Lung (tissue), 12 donors: ENCODE results near the gene DDX31. TPM values are rescaled to one million over a fixed set of nuclear protein-coding genes. Genes with fewer than 3 reads are reported as not detected.
A peak's percentile ranks its signal among the peaks of the same experiment; 100 is the strongest.

ENCODE experiments used
- ATAC-seq: fragments of 200-7000 bp; cut with Tn5 transposase; one replicate; pipeline ENCODE4 v1.9.1; 2020; ENCODE audit warnings: moderate number of reproducible peaks; ENCODE audit not compliant: insufficient read depth, low FRiP score
- DNase-seq, 3 donors: peaks; one replicate each; pipeline ENCODE4 v3.0.0-alpha.2; 2013 to 2017
- H3K27ac ChIP-seq, 2 donors: one replicate each; pipeline ENCODE4 v1.5.1; 2013; ENCODE audit warnings: mild to moderate bottlenecking in 2 of 2, moderate library complexity in 2 of 2, control low read depth in 1 of 2, inconsistent platforms in 1 of 2, low read depth in 1 of 2, low read length in 1 of 2
- H3K27me3 ChIP-seq, 3 donors: one replicate each; pipeline ENCODE4 v1.5.1; 2013; ENCODE audit warnings: low read length in 2 of 3; ENCODE audit not compliant: control insufficient read depth in 3 of 3, insufficient read depth in 3 of 3
- H3K36me3 ChIP-seq, 4 donors: one replicate each; pipeline ENCODE4 v1.5.1; 2013; ENCODE audit warnings: low read length in 4 of 4, mild to moderate bottlenecking in 1 of 4, moderate library complexity in 1 of 4; ENCODE audit not compliant: control insufficient read depth in 4 of 4, insufficient read depth in 4 of 4
- H3K4me1 ChIP-seq, 5 donors: one replicate each; pipeline ENCODE4 v1.5.1; 2013; ENCODE audit warnings: low read length in 5 of 5, mild to moderate bottlenecking in 2 of 5, moderate library complexity in 1 of 5; ENCODE audit not compliant: control insufficient read depth in 5 of 5, insufficient read depth in 5 of 5
- H3K4me3 ChIP-seq: one replicate; pipeline ENCODE4 v1.5.1; 2013; ENCODE audit warnings: mild to moderate bottlenecking, control low read depth, moderate library complexity
- H3K9ac ChIP-seq, 2 donors: one replicate each; pipeline ENCODE4 v1.5.1; 2013; ENCODE audit warnings: low read length in 2 of 2, control low read depth in 1 of 2; ENCODE audit not compliant: insufficient read depth in 1 of 2
- H3K9me3 ChIP-seq, 4 donors: one replicate each; pipeline ENCODE4 v1.5.1; 2013; ENCODE audit warnings: low read length in 3 of 4, mild to moderate bottlenecking in 1 of 4, moderate library complexity in 1 of 4; ENCODE audit not compliant: control insufficient read depth in 4 of 4, insufficient read depth in 3 of 4
- WGBS, 2 donors: extraction: QIAGEN DNeasy Blood & Tissue Kit; methylation state at CpG; one replicate each; pipeline ENCODE4 v1.1.7; 2013; 5-methylcytosine and 5-hydroxymethylcytosine counted together
- polyA plus RNA-seq, 2 donors: library from polyadenylated mRNA; stranded (reverse); fragments of 200-250 nt; gene quantifications; one replicate each; pipeline ENCODE4 v1.2.1, GENCODE V29; 2013
- total RNA-seq, 2 donors: library from RNA; depleted of rRNA in 1 of 2; stranded (reverse); fragments of >200 nt in 1 of 2; gene quantifications; one replicate each; pipeline ENCODE4 v1.2.1, GENCODE V29; 2014 to 2021
- TF ChIP-seq, protein P1 (sequence below): IDR thresholded peaks from 2 replicates; pipeline ENCODE4 v1.5.1; 2012; ENCODE audit warnings: mild to moderate bottlenecking; ENCODE audit errors: control extremely low read depth, extremely low read depth
- donor health status: control.
- donor health status: control.
- donor health status: Bipolar disorder and iron deficiency.
- donor health status: healthy.
- donor health status: DM: yes; HTN: yes; CAD: no.

The DDX31 gene
- total and polyA plus RNA-seq, 4 donors, result 8.1 to 14.8 (median 11.7) TPM

DNA sequence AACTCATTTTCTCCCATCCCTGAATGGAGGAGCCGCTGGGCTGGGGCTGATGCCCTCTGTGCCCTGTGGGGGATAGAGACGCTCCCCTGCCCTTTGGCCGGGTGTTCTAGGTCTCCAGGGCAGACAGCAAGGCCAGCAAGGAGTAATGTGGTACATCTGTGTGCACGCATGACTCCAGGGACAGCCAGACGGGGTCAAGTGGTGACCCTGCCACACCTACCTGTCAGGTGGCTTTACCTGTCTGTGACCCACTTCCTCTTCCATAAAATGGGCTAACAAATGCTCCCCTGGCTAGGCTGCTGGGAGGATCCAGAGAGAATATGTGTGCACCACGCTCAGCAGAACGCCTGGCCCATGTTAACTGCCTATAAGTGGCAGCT, 122.7 kb downstream of the DDX31 start:
- no peak overlapping the region for H3K4me3 ChIP-seq
- H3K4me1 ChIP-seq, result peaks cover 0 to 13% (median 2%) of the 10 kb centered on the region in 5 donors
- H3K9ac ChIP-seq, result no peak overlapping the region
- H3K27me3 ChIP-seq, result no peaks in the 10 kb centered on the region
- no peak overlapping the region for H3K27ac ChIP-seq
- no peak for ATAC-seq
- H3K9me3 ChIP-seq, result peaks cover 0 to 6% (median 0%) of the 10 kb centered on the region in 4 donors
- H3K36me3 ChIP-seq, result no peaks in the 10 kb centered on the region
- 73 to 85% methylated on average over 7 of the region's 7 CpGs for WGBS, 2 donors
- no peak for DNase-seq
- TF ChIP-seq, protein P1, sequence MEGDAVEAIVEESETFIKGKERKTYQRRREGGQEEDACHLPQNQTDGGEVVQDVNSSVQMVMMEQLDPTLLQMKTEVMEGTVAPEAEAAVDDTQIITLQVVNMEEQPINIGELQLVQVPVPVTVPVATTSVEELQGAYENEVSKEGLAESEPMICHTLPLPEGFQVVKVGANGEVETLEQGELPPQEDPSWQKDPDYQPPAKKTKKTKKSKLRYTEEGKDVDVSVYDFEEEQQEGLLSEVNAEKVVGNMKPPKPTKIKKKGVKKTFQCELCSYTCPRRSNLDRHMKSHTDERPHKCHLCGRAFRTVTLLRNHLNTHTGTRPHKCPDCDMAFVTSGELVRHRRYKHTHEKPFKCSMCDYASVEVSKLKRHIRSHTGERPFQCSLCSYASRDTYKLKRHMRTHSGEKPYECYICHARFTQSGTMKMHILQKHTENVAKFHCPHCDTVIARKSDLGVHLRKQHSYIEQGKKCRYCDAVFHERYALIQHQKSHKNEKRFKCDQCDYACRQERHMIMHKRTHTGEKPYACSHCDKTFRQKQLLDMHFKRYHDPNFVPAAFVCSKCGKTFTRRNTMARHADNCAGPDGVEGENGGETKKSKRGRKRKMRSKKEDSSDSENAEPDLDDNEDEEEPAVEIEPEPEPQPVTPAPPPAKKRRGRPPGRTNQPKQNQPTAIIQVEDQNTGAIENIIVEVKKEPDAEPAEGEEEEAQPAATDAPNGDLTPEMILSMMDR, result no peak

DNA sequence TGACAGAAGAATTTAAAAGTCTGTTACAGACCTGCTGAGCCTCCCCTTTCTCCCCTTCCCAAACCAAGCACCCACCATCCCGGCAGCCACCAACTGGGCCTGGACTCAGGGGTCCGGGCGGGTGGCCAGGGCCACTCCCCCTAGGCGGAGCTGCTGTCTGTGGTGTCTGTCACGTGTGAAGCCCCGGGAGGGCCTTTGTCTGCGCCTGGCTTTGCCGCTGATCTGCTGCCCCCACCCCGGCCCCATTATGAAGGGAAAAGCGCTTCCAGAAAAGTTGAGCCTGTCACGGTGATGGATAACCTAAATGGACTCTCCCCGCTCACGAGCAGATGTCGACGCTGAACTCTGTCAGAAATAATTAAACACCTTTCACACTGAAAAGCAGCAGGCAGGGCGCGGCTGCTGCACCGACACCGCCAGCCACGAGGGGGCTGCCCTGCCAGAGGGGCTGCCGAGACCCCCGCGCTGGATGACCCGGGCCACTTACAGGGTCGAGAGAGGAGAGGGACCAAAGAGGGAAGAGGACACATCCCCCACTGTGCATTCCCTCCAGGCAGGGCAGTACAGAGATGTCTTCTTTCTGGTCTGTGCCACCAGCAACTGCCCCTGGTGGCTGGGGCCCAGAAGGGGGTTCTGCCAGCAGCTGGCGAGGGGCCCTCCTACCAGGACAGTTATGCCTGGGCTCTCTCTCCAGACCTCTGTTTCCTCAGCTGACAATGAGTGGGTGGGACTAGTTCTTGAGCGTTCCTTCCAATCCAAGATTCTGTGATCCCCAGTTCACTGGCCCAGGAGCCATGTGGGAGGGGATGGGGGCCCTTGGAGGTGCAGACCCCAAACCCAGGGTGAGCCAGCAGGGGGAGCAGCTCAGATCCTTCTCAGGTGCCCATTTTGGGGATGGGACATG, 123.4 kb downstream of the DDX31 start:
- ATAC-seq (no peak), DNase-seq (peak; percentile 83 to 87 (median 85))
- no peak overlapping the region for H3K4me3 ChIP-seq
- H3K27me3 ChIP-seq, result no peaks in the 10 kb centered on the region
- WGBS, 2 donors, result 4 to 5% methylated on average over 27 of the region's 27 CpGs
- peaks cover 0 to 6% (median 0%) of the 10 kb centered on the region in 4 donors for H3K9me3 ChIP-seq
- no peak overlapping the region for H3K27ac ChIP-seq
- no peaks in the 10 kb centered on the region for H3K36me3 ChIP-seq
- TF ChIP-seq, protein P1, result no peak
- H3K9ac ChIP-seq, result no peak overlapping the region
- H3K4me1 ChIP-seq, result peaks cover 0 to 13% (median 2%) of the 10 kb centered on the region in 5 donors

GRCh38 chr9:132545578-132545977, 124.2 kb downstream of the DDX31 start:
- Histone ChIP-seq H3K9me3 (peaks cover 0 to 6% (median 0%) of the 10 kb centered on the region in 4 donors), H3K27me3 (no peaks in the 10 kb centered on the region), H3K4me3 (no peak overlapping the region), H3K36me3 (no peaks in the 10 kb centered on the region), H3K4me1 (peaks cover 0 to 13% (median 2%) of the 10 kb centered on the region in 5 donors), H3K27ac (no peak overlapping the region), H3K9ac (no peak overlapping the region)
- DNase-seq (no peak), ATAC-seq (no peak)
- WGBS, 2 donors, result 77 to 80% methylated on average over 9 of the region's 9 CpGs
- TF ChIP-seq, protein P1, result no peak
